HL-60 (cell line): Measurements from ENCODE around the gene VSTM2B.

Experiments used
- GABPA ChIP-seq: IDR thresholded peaks from 2 replicates; pipeline ENCODE4 v1.6.1; 2012; ENCODE audit warnings: low read depth
- POLR2AphosphoS5 ChIP-seq: IDR thresholded peaks from 2 replicates; pipeline ENCODE4 v1.6.1; 2012; ENCODE audit warnings: low read depth
- SPI1 ChIP-seq: IDR thresholded peaks from 2 replicates; pipeline ENCODE4 v1.6.1; 2012; ENCODE audit warnings: low read depth, mild to moderate bottlenecking, borderline replicate concordance
- TF ChIP-seq, protein P1 (sequence below): IDR thresholded peaks from one replicate; pipeline ENCODE4 v1.5.1; 2011; ENCODE audit warnings: low read length, control low read depth, inconsistent platforms; ENCODE audit not compliant: insufficient read depth
- TF ChIP-seq, protein P2 (sequence below): IDR thresholded peaks from 2 replicates; pipeline ENCODE4 v1.6.1; 2012; ENCODE audit warnings: low read depth; ENCODE audit not compliant: insufficient replicate concordance

DNA sequence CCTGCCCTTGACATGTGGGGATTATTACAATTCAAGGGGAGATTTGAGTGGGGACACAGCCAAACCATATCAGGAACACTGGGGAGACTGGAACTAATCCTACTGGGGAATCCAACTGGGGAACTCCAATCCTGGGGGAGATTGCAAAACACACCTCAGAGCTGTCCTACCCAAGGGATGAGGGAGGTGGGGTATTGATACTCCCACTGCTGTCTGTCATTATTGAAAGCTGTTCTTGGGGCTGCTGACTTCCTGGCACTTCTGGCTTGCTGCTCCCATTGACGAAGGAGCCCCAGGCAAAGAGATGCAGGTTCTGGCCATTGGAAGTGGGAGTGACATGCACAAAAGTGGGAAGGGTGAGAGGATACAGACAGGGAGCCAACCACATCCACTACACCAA lies 55.6 kb downstream of the VSTM2B start:
- TF ChIP-seq, protein P1, sequence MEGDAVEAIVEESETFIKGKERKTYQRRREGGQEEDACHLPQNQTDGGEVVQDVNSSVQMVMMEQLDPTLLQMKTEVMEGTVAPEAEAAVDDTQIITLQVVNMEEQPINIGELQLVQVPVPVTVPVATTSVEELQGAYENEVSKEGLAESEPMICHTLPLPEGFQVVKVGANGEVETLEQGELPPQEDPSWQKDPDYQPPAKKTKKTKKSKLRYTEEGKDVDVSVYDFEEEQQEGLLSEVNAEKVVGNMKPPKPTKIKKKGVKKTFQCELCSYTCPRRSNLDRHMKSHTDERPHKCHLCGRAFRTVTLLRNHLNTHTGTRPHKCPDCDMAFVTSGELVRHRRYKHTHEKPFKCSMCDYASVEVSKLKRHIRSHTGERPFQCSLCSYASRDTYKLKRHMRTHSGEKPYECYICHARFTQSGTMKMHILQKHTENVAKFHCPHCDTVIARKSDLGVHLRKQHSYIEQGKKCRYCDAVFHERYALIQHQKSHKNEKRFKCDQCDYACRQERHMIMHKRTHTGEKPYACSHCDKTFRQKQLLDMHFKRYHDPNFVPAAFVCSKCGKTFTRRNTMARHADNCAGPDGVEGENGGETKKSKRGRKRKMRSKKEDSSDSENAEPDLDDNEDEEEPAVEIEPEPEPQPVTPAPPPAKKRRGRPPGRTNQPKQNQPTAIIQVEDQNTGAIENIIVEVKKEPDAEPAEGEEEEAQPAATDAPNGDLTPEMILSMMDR, result no peak
- TF ChIP-seq, protein P2, sequence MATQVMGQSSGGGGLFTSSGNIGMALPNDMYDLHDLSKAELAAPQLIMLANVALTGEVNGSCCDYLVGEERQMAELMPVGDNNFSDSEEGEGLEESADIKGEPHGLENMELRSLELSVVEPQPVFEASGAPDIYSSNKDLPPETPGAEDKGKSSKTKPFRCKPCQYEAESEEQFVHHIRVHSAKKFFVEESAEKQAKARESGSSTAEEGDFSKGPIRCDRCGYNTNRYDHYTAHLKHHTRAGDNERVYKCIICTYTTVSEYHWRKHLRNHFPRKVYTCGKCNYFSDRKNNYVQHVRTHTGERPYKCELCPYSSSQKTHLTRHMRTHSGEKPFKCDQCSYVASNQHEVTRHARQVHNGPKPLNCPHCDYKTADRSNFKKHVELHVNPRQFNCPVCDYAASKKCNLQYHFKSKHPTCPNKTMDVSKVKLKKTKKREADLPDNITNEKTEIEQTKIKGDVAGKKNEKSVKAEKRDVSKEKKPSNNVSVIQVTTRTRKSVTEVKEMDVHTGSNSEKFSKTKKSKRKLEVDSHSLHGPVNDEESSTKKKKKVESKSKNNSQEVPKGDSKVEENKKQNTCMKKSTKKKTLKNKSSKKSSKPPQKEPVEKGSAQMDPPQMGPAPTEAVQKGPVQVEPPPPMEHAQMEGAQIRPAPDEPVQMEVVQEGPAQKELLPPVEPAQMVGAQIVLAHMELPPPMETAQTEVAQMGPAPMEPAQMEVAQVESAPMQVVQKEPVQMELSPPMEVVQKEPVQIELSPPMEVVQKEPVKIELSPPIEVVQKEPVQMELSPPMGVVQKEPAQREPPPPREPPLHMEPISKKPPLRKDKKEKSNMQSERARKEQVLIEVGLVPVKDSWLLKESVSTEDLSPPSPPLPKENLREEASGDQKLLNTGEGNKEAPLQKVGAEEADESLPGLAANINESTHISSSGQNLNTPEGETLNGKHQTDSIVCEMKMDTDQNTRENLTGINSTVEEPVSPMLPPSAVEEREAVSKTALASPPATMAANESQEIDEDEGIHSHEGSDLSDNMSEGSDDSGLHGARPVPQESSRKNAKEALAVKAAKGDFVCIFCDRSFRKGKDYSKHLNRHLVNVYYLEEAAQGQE, result no peak
- no peak for TF ChIP-seq POLR2AphosphoS5
- no peak for TF ChIP-seq GABPA
- TF ChIP-seq SPI1, result no peak
